ENCODE measurements around the gene TRAF5. TPM values are rescaled to one million over a fixed set of nuclear protein-coding genes. Genes with fewer than 3 reads are reported as not detected.

The TRAF5 gene
- total RNA-seq, 1 experiment from 2014 or later = 22.2 TPM

DNA sequence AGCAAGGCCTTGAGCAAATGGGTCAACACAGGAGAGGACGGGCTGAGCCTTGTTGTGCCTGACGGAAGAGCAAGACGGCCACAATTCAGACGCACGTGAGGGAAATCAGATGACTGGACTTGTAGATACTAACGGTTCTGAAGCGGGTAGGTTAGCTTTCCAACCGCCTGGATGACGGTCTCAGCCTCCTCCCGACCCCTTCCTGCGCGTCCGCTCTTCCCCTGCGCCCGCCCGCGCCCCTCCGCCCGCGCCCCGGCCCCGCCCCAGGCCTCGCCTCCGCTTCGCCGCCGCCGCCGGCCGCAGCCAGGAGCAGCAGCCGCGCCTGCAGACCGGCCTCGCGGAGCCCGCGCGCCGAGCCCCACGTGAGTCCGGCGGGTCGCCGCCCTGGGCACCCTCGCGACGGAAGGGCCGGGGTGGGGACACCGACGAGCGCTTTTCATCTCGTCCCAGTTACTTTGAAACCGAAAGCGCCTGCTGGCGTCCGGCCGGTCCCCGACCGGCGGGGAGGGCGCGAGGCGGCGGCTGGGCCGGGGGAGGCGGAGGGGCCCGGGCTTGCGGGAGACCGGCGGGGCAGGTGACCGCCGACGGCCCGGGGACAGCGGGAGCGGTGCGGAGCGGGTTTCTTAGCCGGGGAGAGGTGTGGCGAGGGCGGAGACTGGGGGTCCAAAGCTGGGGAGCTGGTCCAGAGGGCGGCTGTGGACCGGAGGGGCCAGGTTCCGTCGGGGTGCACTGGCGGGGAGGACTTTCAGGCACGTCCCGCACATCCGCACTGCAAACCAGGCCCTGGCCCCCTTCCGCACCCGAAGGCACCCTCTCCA is at the start of gene TRAF5 (continued):
- TF ChIP-seq, protein P1, sequence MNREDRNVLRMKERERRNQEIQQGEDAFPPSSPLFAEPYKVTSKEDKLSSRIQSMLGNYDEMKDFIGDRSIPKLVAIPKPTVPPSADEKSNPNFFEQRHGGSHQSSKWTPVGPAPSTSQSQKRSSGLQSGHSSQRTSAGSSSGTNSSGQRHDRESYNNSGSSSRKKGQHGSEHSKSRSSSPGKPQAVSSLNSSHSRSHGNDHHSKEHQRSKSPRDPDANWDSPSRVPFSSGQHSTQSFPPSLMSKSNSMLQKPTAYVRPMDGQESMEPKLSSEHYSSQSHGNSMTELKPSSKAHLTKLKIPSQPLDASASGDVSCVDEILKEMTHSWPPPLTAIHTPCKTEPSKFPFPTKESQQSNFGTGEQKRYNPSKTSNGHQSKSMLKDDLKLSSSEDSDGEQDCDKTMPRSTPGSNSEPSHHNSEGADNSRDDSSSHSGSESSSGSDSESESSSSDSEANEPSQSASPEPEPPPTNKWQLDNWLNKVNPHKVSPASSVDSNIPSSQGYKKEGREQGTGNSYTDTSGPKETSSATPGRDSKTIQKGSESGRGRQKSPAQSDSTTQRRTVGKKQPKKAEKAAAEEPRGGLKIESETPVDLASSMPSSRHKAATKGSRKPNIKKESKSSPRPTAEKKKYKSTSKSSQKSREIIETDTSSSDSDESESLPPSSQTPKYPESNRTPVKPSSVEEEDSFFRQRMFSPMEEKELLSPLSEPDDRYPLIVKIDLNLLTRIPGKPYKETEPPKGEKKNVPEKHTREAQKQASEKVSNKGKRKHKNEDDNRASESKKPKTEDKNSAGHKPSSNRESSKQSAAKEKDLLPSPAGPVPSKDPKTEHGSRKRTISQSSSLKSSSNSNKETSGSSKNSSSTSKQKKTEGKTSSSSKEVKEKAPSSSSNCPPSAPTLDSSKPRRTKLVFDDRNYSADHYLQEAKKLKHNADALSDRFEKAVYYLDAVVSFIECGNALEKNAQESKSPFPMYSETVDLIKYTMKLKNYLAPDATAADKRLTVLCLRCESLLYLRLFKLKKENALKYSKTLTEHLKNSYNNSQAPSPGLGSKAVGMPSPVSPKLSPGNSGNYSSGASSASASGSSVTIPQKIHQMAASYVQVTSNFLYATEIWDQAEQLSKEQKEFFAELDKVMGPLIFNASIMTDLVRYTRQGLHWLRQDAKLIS (CRISPR knock-in tag; IDR thresholded peaks at IDR 0.05; ENCODE audit: borderline replicate concordance) = no peak
- TF ChIP-seq STAT6 (CRISPR knock-in tag; conservative IDR thresholded peaks at IDR 0.05; ENCODE audit: low read depth) = no peak
- no peak for TF ChIP-seq GABPB1 (CRISPR knock-in tag; IDR thresholded peaks at IDR 0.05)
- no peak for TF ChIP-seq SMAD3 (CRISPR knock-in tag; IDR thresholded peaks at IDR 0.05; ENCODE audit: borderline replicate concordance)
- TF ChIP-seq ZSCAN18 (CRISPR knock-in tag; IDR thresholded peaks at IDR 0.05) = no peak
- no peak for TF ChIP-seq TEAD1 (CRISPR knock-in tag; IDR thresholded peaks at IDR 0.05)
- TF ChIP-seq FOXP1 (CRISPR knock-in tag; IDR thresholded peaks at IDR 0.05; ENCODE audit: borderline replicate concordance) = no peak; the same call in 1 of the 2 replicates
- TF ChIP-seq ZNF317 (CRISPR knock-in tag; IDR thresholded peaks at IDR 0.05; ENCODE audit: borderline replicate concordance, low read depth) = peak; percentile 11; the same call in 1 of the 2 replicates
- no peak for TF ChIP-seq ZBTB43 (CRISPR knock-in tag; IDR thresholded peaks at IDR 0.05)
- TF ChIP-seq NR2C2 (CRISPR knock-in tag; IDR thresholded peaks at IDR 0.05) = no peak
- TF ChIP-seq ZNF423 (CRISPR knock-in tag; IDR thresholded peaks at IDR 0.05) = no peak
- no peak for TF ChIP-seq JAZF1 (CRISPR knock-in tag; IDR thresholded peaks at IDR 0.05)
- TF ChIP-seq, protein P2, sequence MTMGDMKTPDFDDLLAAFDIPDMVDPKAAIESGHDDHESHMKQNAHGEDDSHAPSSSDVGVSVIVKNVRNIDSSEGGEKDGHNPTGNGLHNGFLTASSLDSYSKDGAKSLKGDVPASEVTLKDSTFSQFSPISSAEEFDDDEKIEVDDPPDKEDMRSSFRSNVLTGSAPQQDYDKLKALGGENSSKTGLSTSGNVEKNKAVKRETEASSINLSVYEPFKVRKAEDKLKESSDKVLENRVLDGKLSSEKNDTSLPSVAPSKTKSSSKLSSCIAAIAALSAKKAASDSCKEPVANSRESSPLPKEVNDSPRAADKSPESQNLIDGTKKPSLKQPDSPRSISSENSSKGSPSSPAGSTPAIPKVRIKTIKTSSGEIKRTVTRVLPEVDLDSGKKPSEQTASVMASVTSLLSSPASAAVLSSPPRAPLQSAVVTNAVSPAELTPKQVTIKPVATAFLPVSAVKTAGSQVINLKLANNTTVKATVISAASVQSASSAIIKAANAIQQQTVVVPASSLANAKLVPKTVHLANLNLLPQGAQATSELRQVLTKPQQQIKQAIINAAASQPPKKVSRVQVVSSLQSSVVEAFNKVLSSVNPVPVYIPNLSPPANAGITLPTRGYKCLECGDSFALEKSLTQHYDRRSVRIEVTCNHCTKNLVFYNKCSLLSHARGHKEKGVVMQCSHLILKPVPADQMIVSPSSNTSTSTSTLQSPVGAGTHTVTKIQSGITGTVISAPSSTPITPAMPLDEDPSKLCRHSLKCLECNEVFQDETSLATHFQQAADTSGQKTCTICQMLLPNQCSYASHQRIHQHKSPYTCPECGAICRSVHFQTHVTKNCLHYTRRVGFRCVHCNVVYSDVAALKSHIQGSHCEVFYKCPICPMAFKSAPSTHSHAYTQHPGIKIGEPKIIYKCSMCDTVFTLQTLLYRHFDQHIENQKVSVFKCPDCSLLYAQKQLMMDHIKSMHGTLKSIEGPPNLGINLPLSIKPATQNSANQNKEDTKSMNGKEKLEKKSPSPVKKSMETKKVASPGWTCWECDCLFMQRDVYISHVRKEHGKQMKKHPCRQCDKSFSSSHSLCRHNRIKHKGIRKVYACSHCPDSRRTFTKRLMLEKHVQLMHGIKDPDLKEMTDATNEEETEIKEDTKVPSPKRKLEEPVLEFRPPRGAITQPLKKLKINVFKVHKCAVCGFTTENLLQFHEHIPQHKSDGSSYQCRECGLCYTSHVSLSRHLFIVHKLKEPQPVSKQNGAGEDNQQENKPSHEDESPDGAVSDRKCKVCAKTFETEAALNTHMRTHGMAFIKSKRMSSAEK (CRISPR knock-in tag; IDR thresholded peaks at IDR 0.05; ENCODE audit: borderline replicate concordance) = no peak
- TF ChIP-seq ETV6 (CRISPR knock-in tag; IDR thresholded peaks at IDR 0.05) = 0 out of 2 replicates have a peak, but pooled peaks have one; percentile 18
- no peak for TF ChIP-seq SOX15 (CRISPR knock-in tag; IDR thresholded peaks at IDR 0.05)
- TF ChIP-seq JUN (CRISPR knock-in tag; IDR thresholded peaks at IDR 0.05) = no peak
- TF ChIP-seq MAX (CRISPR knock-in tag; IDR thresholded peaks at IDR 0.05) = no peak
- no peak for TF ChIP-seq ARID4B (CRISPR knock-in tag; IDR thresholded peaks at IDR 0.05; ENCODE audit: borderline replicate concordance)
